Body of pancreas (tissue), 4 donors: ENCODE measurements around the gene RNF152. TPM values are rescaled to one million over a fixed set of nuclear protein-coding genes. Genes with fewer than 3 reads are reported as not detected.

Source experiments
- ATAC-seq: fragments of 150-250 bp; one replicate; pipeline ENCODE4 v1.9.1; 2016
- DNase-seq, 4 donors: peaks; one replicate each; pipeline ENCODE4 v3.0.0-alpha.2; 2019
- H3K27ac ChIP-seq, 4 donors: fragments of 200-600 bp; sonication (generic); 1 replicate in 3 of 4; 2 replicates in 1 of 4; pipeline versions ENCODE4 v1.5.1 to v1.6.1; 2016 to 2019; ENCODE audit warnings: mild to moderate bottlenecking in 1 of 4, mixed read lengths in 1 of 4, moderate library complexity in 1 of 4
- H3K27me3 ChIP-seq, 2 donors: fragments of 200-600 bp; sonication (generic); one replicate each; pipeline ENCODE4 v1.6.0; 2016; ENCODE audit warnings: mild to moderate bottlenecking in 1 of 2
- H3K36me3 ChIP-seq, 2 donors: fragments of 200-600 bp; sonication (generic); replicated peaks in 1 of 2; 2 replicates each; pipeline ENCODE4 v1.5.1; 2016; ENCODE audit warnings: low read depth in 2 of 2; ENCODE audit not compliant: insufficient read depth in 1 of 2
- H3K4me1 ChIP-seq: fragments of 200-600 bp; sonication (generic); one replicate; pipeline ENCODE4 v1.6.0; 2016
- H3K4me3 ChIP-seq, 2 donors: fragments of 200-600 bp; sonication (generic); 1 replicate in 1 of 2; 2 replicates in 1 of 2; pipeline ENCODE4 v1.5.1; 2016 to 2019
- H3K9me3 ChIP-seq, 3 donors: fragments of 200-600 bp; sonication (generic); 1 replicate in 2 of 3; 2 replicates in 1 of 3; pipeline ENCODE4 v1.5.1; 2016
- CTCF ChIP-seq, 7 experiments: fragments of 450-650 bp in 4 of 7; fragments of 200-600 bp in 3 of 7; sonication (generic) in 3 of 7; IDR thresholded peaks; one replicate each; pipeline ENCODE4 v1.5.1; 2016 to 2019; ENCODE audit warnings: antibody characterized with exemption in 7 of 7
- POLR2A ChIP-seq, 3 donors: fragments of 450-650 bp; IDR thresholded peaks; one replicate each; pipeline ENCODE4 v1.6.1; 2016; ENCODE audit warnings: antibody characterized with exemption in 3 of 3, mild to moderate bottlenecking in 2 of 3
- WGBS, 2 donors: methylation state at CpG; one replicate each; pipeline ENCODE4 v1.1.5; 2017; 5-methylcytosine and 5-hydroxymethylcytosine counted together
- intact Hi-C: fragments of 100-400 bp; cut with DNase I; formaldehyde crosslinking; loops from one replicate; pipeline ENCODE4 v1.15.1; 2023
- total RNA-seq, 2 donors: library from RNA; depleted of rRNA; stranded (reverse); fragments of >200 nt; gene quantifications; one replicate each; pipeline ENCODE4 v1.1.0, GENCODE V29; 2016

Gene RNF152
- total RNA-seq, 2 donors from 2014 or later: 7.8 to 11.5 TPM

- ATAC-seq: no peak
- DNase-seq: no peak
These were observed 47.6 kb downstream of the RNF152 start for GRCh38 chr18:61845197-61845596.

GRCh38 chr18:61844726-61845125, 48.1 kb downstream of the RNF152 start:
- TF ChIP-seq POLR2A (IDR thresholded peaks at IDR 0.05) (no peak), CTCF (IDR thresholded peaks at IDR 0.05) (no peak)
- DNase-seq (no peak), ATAC-seq (no peak)
- H3K27me3 ChIP-seq: no peaks in the 10 kb centered on the region
- no peak overlapping the region for H3K27ac ChIP-seq
- H3K4me3 ChIP-seq: no peak overlapping the region
- WGBS, 2 donors: 80 to 89% methylated on average over 4 of the region's 4 CpGs
- intact Hi-C loops: no loop called here
- H3K36me3 ChIP-seq: no peaks in the 10 kb centered on the region
- H3K9me3 ChIP-seq: no peaks in the 10 kb centered on the region
- H3K4me1 ChIP-seq: no peaks in the 10 kb centered on the region

More at GRCh38 chr18:61845197-61845596, 47.6 kb downstream of the RNF152 start:
- Histone ChIP-seq H3K27me3 (no peaks in the 10 kb centered on the region), H3K36me3 (no peaks in the 10 kb centered on the region), H3K27ac (no peak overlapping the region), H3K9me3 (no peaks in the 10 kb centered on the region), H3K4me3 (no peak overlapping the region), H3K4me1 (no peaks in the 10 kb centered on the region)
- WGBS, 2 donors: 93 to 96% methylated on average over 7 of the region's 7 CpGs
- TF ChIP-seq POLR2A (IDR thresholded peaks at IDR 0.05) (no peak), CTCF (IDR thresholded peaks at IDR 0.05) (no peak)
- intact Hi-C loops: no loop called here

- Histone ChIP-seq H3K36me3 (no peaks in the 10 kb centered on the region), H3K4me1 (no peaks in the 10 kb centered on the region), H3K9me3 (no peaks in the 10 kb centered on the region), H3K4me3 (no peak overlapping the region), H3K27ac (no peak overlapping the region), H3K27me3 (no peaks in the 10 kb centered on the region)
- DNase-seq (no peak), ATAC-seq (no peak)
- 61 to 64% methylated on average over 2 of the region's 2 CpGs for WGBS, 2 donors
- intact Hi-C loops: no loop called here
- no peak for TF ChIP-seq POLR2A (IDR thresholded peaks at IDR 0.05)
- TF ChIP-seq CTCF (IDR thresholded peaks at IDR 0.05): no peak
These were observed 50.7 kb downstream of the RNF152 start for GRCh38 chr18:61842146-61842545.

GRCh38 chr18:61841706-61842105, 51.1 kb downstream of the RNF152 start:
- intact Hi-C loops: no loop called here
- H3K4me3 ChIP-seq: no peak overlapping the region
- H3K36me3 ChIP-seq: no peaks in the 10 kb centered on the region
- TF ChIP-seq CTCF (IDR thresholded peaks at IDR 0.05) (no peak), POLR2A (IDR thresholded peaks at IDR 0.05) (no peak)
- ATAC-seq (no peak), DNase-seq (no peak)
- no peak overlapping the region for H3K27ac ChIP-seq
- no peaks in the 10 kb centered on the region for H3K27me3 ChIP-seq
- H3K4me1 ChIP-seq: no peaks in the 10 kb centered on the region
- H3K9me3 ChIP-seq: no peaks in the 10 kb centered on the region
- whole genome bisulfite sequencing, 2 donors: 75 to 78% methylated on average over 3 of the region's 3 CpGs

- WGBS, 2 donors: 87 to 100% methylated on average over 1 of the region's 1 CpG
- TF ChIP-seq CTCF (IDR thresholded peaks at IDR 0.05): no peak
- no peak for TF ChIP-seq POLR2A (IDR thresholded peaks at IDR 0.05)
- Histone ChIP-seq H3K4me1 (no peaks in the 10 kb centered on the region), H3K27me3 (no peaks in the 10 kb centered on the region), H3K27ac (no peak overlapping the region), H3K4me3 (no peak overlapping the region), H3K9me3 (no peaks in the 10 kb centered on the region), H3K36me3 (no peaks in the 10 kb centered on the region)
- intact Hi-C loops: no loop called here
- DNase-seq: no peak
- ATAC-seq: no peak
These were observed 52.5 kb downstream of the RNF152 start for GRCh38 chr18:61840324-61840723.
